GM12872 (cell line): Measurements from ENCODE around the gene SLC13A4.

Experiments used
- CTCF ChIP-seq: IDR thresholded peaks from 3 replicates; pipeline ENCODE4 v1.5.1; 2011; ENCODE audit warnings: low read depth, mild to moderate bottlenecking, low read length, moderate library complexity; ENCODE audit not compliant: insufficient read depth

SLC13A4 gene

GRCh38 chr7:135684136-135684535 lies 43.9 kb downstream of the SLC13A4 start:
- no peak for TF ChIP-seq CTCF

DNA sequence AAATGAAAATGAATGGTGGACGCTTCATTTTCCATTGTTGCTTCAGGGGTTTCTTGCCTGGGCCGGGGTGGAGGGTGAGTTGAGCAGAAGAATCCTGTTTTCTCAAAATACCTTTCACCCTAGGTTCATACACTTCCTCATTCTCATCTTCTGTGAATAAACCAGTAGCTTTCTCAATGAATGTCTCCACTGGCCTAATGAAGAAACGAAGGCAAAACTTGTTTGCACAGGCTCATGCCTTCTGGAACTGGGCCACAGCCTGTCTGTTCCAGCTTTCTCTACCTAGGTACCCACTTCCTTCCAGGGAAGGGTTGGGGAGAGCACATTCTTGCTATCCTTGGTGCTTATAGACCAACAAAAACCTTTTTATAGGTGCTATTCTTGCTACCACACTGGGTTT lies 44.4 kb downstream of the SLC13A4 start:
- TF ChIP-seq CTCF, result no peak

DNA sequence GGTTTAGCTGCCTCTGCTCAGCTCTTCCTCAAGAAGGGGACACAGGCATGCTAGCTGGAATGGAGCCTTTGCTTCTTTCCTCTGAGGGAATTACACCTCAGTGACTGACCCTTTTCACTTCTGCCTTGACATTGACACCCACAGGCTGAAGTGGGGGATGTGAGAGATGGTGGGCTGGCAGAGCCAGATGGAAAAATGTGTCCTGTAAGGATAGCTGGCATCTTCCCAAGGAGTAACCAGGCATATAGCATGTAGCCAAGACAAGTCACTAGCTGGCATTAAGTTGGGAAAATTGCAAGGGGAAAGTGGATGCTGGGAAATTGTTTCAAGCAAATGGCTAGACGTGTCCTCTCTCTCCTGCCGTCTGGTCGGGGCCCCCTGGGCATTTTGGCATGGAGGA lies 45.8 kb downstream of the SLC13A4 start:
- no peak for TF ChIP-seq CTCF

- TF ChIP-seq CTCF, result no peak
Observed at GRCh38 chr7:135681762-135682161, 46.2 kb downstream of the SLC13A4 start.

- no peak for TF ChIP-seq CTCF
Observed at GRCh38 chr7:135678612-135679575, 49.1 kb downstream of the SLC13A4 start.

DNA sequence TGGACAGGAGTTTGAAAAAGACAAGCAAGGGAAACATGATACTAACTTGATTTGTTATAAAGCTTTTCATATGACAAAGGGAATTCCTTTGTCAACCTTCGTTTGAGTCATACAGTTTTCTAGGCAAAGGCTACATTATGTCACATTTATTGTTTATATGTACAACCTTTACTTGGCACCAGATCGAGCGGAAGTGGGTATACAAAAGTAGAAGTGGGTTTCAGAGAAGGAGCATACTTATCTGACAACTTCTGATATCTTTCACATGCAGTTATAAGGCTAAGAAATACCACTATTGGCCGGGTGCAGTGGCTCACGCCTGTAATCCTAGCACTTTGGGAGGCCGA lies 54.7 kb downstream of the SLC13A4 start:
- TF ChIP-seq CTCF, result no peak

DNA sequence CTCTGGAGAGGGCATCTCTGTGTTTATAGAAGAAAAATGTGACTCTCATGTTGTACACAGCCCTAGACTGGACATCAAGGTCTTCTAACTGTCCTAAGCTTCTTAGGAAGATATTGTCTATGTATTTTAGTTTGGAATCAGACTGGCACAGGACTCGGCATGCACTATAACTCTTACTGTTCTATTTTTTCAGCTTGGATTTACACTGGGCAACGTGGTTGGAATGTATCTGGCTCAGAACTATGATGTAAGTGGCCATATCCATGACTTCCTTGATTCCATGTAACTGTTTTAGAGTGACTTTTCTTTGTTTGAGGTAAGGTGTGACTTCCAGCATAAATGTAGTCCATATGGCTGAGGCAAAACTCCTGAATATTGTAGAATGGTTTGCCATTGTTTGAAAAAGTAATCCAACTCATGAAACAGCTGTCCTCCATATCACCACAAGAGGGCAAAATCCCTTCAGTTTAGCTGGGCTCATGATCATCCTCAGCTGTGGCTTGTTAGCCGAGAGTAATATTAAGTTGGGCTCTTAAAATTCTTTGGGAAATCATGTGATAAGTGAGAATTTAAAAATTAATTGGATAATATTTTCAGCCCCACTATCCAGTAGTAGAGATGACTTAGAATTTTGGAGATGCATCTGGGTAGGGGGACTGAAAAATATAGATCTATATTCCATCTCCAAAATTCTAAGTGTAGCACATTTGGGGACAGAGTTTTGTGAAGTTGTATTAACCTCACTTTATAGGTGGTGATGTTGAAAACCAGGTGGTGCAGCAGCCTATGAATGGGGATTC lies 55.2 kb downstream of the SLC13A4 start:
- TF ChIP-seq CTCF, result peak; percentile 74
